Activated T-cell treated with anti-CD3 and anti-CD28 coated beads, Interleukin-2, amount 50 U/mL, for 1 hour (primary cell): Measurements from ENCODE around the gene IGFALS.

Experiments
- DNase-seq: peaks from one replicate; pipeline ENCODE4 v3.0.0-alpha.2; 2020

Gene IGFALS

DNA sequence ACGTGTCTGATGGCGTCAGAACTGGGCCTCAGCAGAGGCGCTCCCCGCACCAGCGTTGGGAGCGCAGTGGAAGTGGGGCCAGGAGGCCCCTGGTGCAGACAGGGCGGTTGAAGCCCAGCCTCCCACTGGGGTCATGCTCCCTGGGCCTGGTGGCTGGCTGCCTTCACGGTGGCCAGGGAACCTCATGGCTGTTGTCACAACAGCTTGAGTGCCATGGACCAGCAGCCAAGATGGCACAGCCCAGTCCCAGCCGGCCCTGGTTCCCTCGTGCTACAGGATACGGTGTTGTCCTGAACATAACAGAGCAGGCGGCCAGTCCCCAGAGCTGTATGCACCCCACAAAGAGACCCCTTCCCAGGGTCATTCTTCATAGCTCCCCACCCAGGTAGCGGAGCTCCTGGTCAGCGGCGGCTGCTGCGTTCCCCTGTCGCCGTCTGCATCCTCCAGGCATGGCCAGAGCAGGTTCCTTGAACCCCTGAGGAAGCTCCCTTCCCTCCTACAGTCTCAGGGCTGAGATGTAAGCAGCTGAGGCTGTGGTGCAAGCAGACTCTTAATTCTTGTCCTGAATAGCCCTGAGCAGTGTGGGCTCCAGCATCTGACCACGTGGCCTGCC, 51.8 kb downstream of the IGFALS start:
- no peak for DNase-seq

DNA sequence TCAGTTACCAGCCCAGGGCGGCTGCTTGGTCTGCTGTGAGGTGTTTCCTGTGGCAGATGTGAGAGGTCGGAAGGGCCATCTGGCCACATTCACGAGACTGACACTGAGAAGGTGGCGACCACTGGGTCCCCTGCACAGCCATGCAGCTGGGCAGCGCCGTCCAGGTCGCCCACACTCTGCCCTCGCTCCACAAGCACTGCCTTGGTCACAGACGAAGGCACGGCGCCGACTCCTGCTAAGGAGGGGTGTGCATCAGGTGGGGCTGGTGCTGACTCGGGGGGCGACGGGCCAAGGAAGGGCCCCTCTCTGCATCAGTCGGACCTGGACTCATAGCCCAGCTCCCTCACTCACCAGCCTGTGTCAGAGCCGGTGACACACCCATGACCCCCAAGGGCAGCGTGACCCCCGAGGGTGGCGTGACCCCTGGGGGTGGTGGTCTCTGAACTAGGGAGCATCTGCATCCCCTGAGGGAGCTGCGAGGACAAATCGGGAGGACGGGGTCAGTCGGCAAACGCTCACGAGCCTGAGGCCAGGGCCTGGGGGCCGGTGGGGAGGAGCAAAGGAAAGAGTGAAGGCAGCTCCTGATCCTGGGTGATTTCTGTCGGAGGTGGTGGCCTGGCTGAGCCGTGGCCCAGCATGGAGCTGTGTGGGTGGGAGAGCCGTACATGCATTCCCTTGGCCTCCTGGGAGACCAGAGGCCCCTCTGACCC, 52.6 kb downstream of the IGFALS start:
- DNase-seq, result no peak
